ENCODE results near the gene GALNT16.

GALNT16 gene

DNA sequence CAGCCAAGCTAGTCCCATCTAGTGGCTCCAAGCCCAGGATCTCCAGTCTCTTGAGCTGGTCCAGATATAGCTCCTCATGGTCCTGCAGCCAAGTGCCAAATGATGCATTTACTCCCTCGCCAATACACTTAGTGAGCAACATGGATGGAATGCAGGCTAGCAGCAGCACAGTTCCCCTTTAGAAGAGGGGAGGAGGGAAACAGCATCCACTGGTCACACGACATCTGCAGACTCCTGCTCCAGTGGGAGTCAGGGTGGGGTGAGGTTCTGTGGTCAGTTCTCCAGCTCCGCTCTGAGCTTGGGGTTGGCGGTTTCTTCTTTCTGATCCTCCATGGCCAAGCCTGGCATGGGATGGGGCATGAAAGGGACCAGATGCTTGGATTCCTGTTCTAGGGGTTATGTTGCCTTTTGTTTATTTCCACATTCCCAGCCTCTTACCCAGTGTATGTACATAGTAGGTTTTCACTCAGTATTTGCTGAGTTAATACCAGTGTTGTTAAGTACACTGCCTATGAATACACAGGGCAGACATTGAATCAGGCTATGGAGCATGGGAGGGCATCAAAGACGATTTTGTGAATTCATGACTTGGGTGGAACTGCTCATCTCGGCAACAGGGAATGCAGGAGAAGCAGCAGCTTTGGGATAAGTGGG is 57.3 kb downstream of the GALNT16 start:
- DNase-seq (ENCODE audit: low read depth, low spot score) = peak; percentile 77

DNA sequence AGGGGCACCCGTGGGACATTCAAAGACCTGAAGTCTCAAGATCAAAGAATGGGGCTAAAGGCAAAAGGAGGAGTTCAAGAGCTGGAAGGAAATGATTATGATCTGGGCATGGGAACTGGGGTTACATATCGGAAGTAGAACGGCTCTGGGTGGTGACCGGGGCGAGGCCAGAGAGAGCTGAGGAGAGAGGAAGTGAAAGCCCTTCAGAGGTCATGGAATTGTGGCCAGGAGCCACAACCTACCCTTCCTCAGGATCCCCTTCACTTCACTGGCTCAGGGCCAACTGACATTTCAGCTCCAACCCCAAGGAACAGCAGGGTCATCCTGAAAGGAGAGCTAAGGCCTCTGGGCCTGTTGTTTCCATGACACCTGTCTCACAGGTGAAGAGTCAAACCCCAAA is 57.8 kb downstream of the GALNT16 start:
- DNase-seq (ENCODE audit: low read depth, low spot score) = no peak

DNA sequence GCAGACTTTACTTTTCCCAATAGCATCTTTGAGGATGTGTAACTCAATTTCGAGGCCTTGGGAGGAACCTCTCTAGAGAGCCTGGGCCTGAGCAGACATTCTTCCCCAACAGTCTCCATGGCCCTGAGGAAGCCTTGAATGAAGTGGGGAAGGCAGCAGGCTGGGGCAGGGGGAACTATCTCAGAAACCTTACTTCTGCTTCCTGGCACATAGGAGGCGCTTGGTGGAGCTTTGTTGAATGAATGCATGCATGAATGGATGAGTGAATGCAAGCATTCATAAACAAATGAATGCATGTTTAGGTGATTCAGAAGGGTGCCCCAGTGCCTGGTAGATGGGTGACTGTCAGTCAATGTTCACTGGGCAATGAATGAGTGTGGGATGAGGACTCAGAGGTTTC is 58.3 kb downstream of the GALNT16 start:
- no peak for DNase-seq (ENCODE audit: low read depth, low spot score)

DNA sequence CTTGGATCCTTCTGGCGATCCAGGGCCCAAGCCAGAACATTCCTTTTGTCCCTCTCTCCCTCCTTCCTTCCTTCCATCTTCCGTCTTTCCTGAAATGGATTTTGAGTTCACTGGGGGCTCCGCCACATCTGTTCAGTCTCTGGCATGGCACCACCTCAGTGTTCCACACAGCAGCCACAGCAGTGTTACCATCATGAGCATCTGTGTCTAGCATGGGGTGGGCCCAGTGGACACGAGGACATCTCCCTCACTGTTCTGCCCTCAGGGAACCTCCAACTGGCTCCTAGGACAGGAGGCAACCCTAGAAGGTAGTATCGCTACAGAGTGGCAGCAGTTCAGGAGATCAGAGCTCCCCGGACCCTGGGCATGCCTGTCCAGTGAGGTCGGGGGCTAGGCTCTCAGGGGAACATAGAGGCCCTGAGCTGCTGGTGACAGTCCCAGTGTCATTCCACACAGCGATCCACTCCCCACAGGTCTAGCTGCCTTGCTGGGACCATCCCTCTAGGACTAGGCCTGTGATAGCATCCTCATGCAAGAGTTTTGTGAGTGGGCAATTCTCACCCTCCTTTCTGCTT is 59.0 kb downstream of the GALNT16 start:
- no peak for DNase-seq (ENCODE audit: low read depth, low spot score)

DNA sequence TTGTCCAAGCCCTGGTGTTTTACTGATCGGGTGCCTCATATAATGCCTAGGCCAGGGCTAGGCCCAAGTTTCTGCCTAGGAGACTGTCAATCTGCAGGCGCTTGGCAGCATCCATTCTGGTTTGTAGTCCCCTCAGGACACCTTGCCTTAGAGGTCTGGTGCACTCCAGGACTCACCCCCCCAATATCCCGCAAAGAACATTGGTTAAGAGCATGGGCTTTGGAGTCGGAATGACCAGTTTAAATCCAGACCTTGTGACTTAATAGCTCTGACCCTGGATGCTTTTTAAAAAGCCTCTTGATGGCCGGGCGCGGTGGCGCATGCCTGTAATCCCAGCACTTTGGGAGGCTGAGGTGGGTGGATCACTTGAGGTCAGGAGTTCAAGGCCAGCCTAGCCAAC is 60.0 kb downstream of the GALNT16 start:
- DNase-seq (ENCODE audit: low read depth, low spot score) = no peak

DNA sequence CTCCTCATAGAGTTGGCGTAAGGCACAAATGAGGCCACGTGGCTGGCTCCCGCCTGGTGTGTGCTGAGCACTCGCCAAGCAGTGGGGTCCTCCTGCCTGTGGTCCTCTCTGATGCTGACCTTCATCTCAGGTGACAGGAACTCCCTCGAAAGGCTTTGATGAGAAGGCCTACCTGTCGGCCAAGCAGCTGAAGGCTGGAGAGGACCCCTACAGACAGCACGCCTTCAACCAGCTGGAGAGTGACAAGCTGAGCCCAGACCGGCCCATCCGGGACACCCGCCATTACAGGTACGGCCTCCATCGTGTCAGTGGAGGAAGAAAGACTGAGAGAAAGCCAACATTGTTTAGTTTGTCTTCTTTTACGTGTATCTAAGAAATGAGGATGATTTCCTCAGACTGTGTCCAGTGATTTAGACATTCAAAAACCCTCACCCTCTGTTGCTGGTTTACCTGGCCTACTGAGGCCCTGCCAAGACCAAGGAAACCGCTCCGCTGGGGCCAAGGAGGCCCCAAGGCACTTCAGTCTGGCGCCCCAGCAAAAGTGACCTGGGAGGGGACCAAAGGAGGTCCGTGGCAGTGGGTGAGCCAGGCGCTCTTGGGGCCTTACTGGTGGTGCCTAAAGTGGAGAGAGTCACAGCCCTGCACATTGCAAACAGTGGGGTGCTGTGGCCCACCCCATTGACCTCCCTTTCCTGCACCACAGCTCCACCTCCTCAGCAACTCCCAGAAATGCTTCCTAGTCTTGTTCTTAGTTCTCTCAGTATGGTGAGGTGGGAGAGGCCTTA is 60.8 kb downstream of the GALNT16 start:
- no peak for DNase-seq (ENCODE audit: low read depth, low spot score)

DNA sequence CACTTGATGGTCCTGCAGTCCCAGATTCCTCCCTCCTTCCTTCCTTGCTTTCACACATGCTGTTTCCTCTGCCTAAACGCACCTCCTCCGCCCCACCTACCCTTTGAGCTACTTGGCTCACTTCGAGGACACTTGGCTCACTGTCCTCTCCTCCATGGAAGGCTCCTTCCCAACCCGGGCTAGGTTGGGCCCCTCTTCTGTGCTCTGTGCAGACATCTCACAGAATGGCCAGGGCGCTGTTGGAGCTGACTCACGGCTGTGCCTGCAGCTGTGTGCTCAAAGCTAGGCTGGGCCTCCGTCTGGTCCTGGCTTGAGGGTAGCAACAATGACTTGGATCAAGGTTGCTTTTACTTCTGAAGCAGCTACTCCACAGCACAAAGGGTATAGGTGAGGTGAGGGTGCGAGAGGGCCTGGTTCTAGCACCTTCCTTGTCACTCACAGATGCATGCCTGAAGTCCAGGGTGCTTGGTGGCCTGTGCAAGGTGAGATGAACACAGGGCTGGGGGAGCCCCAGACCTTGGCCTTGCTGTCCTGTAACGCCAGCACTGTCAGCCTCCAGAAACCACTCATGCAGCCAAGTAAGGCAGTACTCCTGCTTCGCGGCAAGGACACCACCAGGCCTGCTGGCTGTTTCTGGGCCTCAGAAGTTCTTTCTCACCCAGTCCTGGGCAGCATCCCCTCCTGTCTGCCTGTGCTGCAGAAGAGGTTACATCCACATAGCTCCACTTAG is 61.8 kb downstream of the GALNT16 start:
- DNase-seq (ENCODE audit: low read depth, low spot score) = no peak

DNA sequence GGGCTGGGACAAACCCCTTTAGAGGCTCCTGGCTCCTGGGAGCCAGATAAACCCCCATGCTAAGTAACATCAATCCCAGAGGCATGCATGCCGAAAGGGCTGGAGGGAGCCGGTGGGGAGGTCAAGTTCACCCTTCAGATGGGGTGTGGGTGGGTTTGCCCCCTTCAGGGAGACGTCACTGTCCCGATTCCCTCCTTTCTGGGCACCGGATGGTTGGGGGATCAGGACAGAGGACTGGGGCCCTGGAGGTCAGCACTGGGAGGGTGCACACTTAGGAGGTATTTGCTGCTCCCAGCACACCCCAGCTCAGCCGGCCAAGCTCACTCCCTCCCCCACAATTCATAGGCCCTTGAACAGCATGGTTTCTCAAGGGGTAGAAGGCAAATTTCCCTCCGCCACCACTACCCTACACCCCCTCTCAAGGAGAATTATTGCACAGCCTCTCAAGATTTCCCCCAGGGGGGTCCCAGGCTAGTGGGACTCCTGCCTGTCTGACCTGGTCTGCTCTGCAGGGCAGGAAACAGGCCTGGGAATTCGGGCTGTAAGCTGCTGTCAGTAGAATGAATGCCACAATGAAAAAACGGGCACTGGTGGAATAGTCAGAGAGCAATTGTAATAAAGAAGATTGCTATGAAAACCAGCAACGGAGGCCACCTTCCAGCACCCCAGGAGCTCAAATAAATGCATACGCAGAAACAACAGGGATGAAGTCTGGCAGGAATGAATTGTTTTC is 63.5 kb downstream of the GALNT16 start:
- DNase-seq (ENCODE audit: low read depth, low spot score) = no peak

DNA sequence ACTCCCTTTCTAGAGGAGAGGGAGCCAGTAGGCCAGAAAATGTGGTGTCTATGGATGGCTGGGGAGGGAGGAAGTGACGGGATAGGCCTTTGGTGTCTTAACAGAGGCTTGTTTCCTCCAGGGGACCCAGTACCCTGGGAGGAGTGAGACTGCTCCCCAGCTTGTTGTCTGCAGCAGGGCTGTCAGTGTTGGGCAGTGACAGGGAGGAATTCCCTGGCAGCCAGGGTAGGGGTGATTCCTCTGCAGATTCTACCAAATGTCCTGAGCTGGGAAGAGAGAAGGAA is 64.0 kb downstream of the GALNT16 start:
- no peak for DNase-seq (ENCODE audit: low read depth, low spot score)

DNA sequence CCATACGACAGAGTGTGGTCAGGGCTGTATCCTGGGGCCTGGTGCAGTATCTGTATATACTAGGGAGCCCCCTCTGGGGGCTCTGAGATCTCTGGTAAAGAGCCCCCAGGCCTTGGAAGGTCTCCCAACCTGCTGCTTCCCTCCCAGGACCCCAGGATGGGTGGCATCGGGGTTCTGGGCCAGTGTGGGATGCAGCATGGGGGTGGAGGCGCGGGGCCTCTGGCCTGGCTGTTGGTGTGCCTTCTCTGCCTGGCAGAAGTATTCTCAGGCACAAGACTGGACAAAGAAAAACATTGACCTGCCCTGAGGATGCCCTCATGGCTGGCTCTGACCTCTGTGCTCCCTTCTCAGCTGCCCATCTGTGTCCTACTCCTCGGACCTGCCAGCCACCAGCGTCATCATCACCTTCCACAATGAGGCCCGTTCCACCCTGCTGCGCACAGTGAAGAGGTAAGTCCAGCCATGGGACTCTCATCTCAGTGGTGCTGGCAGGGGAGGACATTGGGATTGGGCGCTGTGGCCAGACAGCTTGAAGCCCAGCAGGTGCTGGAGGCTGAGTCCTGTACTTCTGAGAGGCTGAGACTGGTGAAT is 64.5 kb downstream of the GALNT16 start:
- no peak for DNase-seq (ENCODE audit: low read depth, low spot score)

DNA sequence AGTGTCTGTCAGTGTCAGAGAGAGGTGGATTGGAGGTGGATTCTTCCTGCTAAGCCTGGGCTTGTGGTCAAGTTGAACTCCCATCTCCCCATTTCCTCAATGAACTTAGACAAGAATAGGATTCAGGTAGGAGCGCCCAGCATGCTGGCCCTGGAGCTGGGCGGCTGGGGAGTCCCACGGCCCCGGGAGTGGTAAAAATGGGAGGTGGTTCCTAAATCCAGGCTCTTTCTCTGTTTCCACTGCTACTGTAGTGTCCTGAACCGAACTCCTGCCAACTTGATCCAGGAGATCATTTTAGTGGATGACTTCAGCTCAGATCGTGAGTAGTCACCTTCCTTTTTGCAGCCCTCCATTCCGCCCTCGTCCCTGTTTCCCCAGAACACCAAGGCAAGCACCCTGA is 65.1 kb downstream of the GALNT16 start:
- DNase-seq (ENCODE audit: low read depth, low spot score) = no peak

DNA sequence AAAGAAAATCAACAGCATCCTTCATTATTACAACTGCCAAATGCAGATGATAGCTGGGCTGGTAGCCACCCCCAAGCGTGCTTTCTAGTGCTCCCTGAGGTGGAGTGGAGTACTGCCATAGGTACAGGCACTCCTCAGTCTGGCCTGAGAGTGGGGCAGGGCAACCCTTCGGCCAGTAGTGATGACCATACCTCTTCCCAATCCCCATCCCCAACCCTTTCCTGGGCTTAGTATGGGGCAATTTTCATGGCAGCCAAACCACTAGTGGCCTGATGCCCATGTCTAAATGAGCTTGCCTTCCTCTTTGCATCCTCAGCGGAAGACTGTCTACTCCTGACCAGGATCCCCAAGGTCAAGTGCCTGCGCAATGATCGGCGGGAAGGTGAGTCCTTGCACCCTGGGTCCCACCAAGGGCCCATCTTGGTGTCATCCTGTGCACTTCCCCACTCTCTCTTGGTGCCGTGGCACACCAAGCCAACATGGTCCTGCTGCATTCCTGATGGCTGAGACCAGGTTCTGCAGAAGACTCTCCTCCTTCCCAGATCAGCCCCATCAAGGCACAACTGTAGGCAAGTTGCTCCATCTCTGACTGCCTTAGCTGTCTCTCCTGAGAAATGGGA is 65.8 kb downstream of the GALNT16 start:
- DNase-seq (ENCODE audit: low read depth, low spot score) = no peak

DNA sequence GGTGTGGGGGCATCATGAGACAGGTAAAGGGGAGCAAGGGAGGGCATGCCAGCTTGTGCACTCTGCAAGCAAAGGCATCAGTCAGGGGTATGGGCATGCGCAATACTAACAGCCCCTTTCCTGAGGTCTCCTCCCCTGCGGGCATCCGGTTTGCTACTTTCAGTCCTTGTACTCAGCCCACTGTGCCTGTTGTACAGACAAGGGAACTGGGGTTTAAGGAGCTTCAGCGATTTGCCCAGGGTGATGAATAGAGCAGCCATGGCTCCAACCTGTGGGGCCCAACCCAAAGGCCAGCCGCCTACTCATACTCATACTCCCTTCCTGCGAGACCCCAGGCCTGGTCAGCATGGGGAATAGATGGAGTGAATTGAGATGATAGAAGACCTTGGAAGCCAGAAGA is 66.7 kb downstream of the GALNT16 start:
- no peak for DNase-seq (ENCODE audit: low read depth, low spot score)

DNA sequence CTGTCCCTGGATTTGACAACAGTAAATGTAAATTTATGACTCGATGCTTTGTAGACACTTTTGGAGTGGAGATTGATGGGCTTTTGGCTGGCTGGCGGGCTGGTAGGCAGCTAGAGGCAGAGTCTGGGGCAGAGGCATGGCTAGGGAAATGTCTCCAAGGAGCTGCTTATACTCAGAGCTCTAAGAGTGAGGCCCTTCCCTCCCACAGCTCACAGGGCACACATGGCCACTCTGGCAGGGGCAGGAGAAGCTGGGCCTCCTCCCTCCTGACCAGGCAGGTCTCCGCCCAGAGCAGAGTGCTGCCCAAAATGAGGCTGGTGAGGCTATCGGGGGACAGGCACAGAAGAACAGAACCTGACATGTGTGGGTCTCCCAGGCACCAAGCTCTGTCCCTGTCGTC is 67.5 kb downstream of the GALNT16 start:
- no peak for DNase-seq (ENCODE audit: low read depth, low spot score)

DNA sequence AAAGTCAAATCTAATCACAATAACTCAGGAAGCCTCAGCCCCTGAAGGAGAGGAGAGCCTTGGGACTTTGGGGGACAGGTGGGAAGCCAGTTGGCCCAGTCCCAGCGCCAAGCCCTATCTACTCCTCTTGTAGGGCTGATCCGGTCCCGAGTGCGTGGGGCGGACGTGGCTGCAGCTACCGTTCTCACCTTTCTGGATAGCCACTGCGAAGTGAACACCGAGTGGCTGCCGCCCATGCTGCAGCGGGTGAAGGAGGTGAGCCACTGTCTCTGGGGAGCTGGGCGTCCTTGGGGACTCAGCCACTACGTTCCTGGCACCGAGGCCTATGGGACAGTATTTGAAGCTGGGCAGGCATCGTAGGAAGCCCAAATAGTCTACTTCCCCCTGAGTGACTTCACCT is 68.4 kb downstream of the GALNT16 start:
- no peak for DNase-seq (ENCODE audit: low read depth, low spot score)

DNA sequence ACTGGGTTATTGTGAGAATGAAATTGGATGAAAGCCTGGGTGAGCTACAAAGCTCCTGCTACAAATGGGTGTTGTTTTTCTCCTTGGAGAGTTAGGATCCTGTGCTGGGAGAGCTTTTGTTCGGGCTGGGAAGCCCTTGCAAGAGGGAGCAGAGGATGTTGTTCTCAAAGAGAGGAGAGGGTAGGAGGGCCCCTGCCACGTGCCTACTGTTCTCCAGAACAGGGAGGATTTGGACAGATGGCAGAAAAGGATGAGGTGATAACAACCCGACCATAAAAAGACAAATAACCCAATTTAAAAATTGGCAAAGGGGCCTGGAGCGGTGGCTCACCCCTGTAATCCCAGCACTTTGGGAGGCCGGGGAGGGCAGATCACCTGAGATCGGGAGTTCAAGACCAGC is 68.8 kb downstream of the GALNT16 start:
- no peak for DNase-seq (ENCODE audit: low read depth, low spot score)

DNA sequence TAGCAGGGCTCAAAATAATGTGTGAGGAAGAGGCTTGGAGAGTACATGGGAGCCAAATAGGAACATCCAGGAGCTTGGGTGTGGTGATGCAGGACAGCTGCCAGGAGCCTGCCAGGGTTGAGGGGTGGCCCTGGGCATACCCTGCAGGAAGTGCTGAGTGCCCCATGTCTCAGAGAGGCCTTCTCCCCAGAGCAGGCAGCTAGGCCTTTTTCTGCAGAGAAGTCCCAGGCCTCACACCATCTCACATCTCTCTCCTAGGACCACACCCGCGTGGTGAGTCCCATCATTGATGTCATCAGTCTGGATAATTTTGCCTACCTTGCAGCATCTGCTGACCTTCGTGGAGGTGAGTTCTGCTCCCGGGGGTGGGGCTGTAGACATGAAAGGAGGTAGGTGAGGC is 71.2 kb downstream of the GALNT16 start:
- DNase-seq (ENCODE audit: low read depth, low spot score) = no peak

DNA sequence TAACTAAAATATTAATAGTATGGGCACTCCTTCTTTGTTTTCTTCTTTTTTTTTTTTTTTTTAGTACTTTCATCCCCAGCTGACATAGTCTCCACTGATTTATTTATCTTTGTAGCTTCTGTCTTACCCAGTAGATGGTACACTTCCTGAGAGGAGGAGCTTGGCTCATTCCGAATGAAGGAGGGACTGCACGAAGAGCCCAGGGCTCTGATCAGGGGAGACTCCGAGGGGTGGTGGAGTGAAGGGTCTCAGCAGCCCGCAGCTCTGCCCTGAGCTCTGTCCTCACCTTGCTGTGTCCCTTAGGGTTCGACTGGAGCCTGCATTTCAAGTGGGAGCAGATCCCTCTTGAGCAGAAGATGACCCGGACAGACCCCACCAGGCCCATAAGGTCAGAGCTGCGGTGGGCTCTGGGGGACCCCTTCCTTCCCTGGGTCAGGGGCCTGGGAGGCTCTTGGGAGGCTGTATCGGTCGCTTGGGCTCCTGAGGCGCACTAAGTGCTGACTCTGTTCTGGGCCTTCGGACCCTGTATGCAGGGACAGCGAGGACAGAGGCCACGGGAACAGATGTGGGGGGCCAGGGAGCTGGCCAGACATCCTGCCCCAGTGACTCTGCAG is 72.9 kb downstream of the GALNT16 start:
- DNase-seq (ENCODE audit: low read depth, low spot score) = no peak

DNA sequence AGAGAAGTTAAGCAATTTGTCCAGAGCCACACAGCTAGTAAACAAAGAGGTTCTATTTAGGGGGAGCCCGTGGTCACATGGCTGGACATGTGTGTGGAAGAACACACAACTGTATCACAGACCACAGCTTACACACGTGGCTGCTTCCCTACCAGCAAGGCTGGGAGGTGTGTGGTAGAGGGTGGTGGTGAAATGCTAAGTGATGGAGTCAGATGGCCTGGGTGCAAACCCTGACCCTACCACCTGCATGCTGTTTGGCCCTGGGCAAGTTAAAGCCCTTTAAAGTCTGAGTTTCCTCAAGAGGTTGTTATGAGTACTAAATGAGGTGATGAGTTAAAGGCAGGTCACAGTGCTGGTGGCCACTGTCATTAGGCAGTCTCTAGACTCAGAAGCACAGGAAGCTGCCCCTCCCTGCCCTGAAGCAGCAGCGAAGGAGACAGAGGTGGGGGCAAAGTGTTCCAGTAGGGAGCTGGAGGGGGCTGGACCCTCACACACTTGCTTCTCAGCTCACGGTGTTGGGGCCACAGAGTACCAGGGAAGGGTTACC is 73.9 kb downstream of the GALNT16 start:
- no peak for DNase-seq (ENCODE audit: low read depth, low spot score)

DNA sequence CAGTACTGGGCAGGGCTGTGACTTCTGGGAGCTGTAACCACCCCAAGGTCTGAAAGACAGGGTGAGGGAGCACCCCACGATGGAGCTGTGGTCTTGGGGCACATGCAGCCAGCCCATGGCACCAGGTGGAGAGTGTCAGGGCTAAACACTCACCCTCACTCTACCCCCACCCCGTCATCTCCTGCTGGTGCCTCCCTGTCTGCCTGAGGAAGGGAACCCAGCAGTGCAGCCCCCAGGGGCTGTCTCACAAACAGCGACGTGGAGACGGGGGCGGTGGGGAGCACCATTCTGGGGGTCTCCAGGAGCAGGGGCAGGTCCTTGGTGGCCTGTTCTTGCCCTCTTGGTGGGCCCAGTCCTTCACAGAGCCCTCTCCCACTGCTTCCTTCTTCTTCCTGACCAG is 74.6 kb downstream of the GALNT16 start:
- no peak for DNase-seq (ENCODE audit: low read depth, low spot score)

All from smooth muscle cell of the brain vasculature (primary cell).